K562 (cell line): Measurements from ENCODE around the gene CRYBG1. TPM values are rescaled to one million over a fixed set of nuclear protein-coding genes. Genes with fewer than 3 reads are reported as not detected.

ENCODE experiments used
- CREBBP ChIP-seq: IDR thresholded peaks from one replicate; pipeline ENCODE4 v1.6.1; 2012; ENCODE audit warnings: low read depth, mild to moderate bottlenecking, control low read depth, inconsistent platforms, low read length
- FUS ChIP-seq: fragments of 200-400 bp; formaldehyde crosslinking; optimal IDR thresholded peaks from 2 replicates; pipeline ENCODE3; 2017; ENCODE audit warnings: low read depth, low read length
- KDM2B ChIP-seq: fragments of 250-450 bp; sonication (Bioruptor Pico); IDR thresholded peaks from 2 replicates; pipeline ENCODE4 v1.8.0; 2021; ENCODE audit warnings: mild to moderate bottlenecking, moderate library complexity
- MCM5 ChIP-seq: fragments of 450-650 bp; IDR thresholded peaks from 2 replicates; pipeline ENCODE4 v1.6.1; 2016; ENCODE audit warnings: low read depth
- NRF1 ChIP-seq, 2 experiments: fragments of 450-650 bp; IDR thresholded peaks in 1 of 2; conservative IDR thresholded peaks in 1 of 2; 2 replicates each; pipeline ENCODE4 v1.6.1; 2014; ENCODE audit warnings: mild to moderate bottlenecking in 2 of 2
- SLC30A9 ChIP-seq: fragments of 250-450 bp; sonication (Bioruptor Pico); IDR thresholded peaks from 2 replicates; pipeline ENCODE4 v1.8.0; 2022; ENCODE audit warnings: mild to moderate bottlenecking, moderate library complexity
- ZBTB11 ChIP-seq, 3 experiments: fragments of 200-800 bp in 1 of 3; fragments of 250-450 bp in 1 of 3; fragments of 450-650 bp in 1 of 3; sonication (Bioruptor Pico) in 1 of 3; sonication (Bioruptor generic) in 1 of 3; formaldehyde crosslinking in 1 of 3; IDR thresholded peaks; 2 replicates each; pipeline versions ENCODE4 v1.6.1 to v1.8.0; 2016 to 2022; ENCODE audit warnings: mild to moderate bottlenecking in 2 of 3, missing genetic modification characterization in 2 of 3, missing compliant biosample characterization in 1 of 3, moderate library complexity in 1 of 3
- ZFP91 ChIP-seq: sonication (generic); formaldehyde crosslinking; IDR thresholded peaks from 2 replicates; pipeline ENCODE4 v1.8.0; 2022; ENCODE audit warnings: mild to moderate bottlenecking, missing genetic modification reagents
- ZNF778 ChIP-seq: fragments of 450-650 bp; formaldehyde crosslinking; IDR thresholded peaks from 2 replicates; pipeline ENCODE4 v1.4.0; 2020; ENCODE audit warnings: mild to moderate bottlenecking, moderate library complexity
- polyA plus RNA-seq, 8 experiments: library from polyadenylated mRNA; depleted of rRNA in 4 of 8; stranded (reverse) in 5 of 8; unstranded in 3 of 8; fragments of >200 nt; fragmentation: Nextera tagmentation in 2 of 8; fragmentation: Illumina TruSeq in 1 of 8; extraction: Ambion mirVana in 2 of 8; extraction: Trizol in 1 of 8; gene quantifications; 2 replicates each; pipeline versions ENCODE4 v1.2.1 to v1.2.3, GENCODE V29; 2011 to 2014; ENCODE audit warnings: inconsistent platforms in 1 of 8, missing spikeins in 1 of 8
- total RNA-seq, 7 experiments: library from RNA; depleted of rRNA in 6 of 7; stranded (reverse); fragments of >200 nt in 6 of 7; fragmentation: Illumina TruSeq in 2 of 7; extraction: Trizol in 2 of 7; gene quantifications; 2 replicates each; pipeline versions ENCODE4 v1.2.1 to v1.2.3, GENCODE V29; 2011 to 2021; ENCODE audit warnings: low replicate concordance in 1 of 7

The CRYBG1 gene
- total and polyA plus RNA-seq, 9 of the 15 experiments (the other 6 are each of a cell fraction or from before 2014, with no cell fraction given) = 0.07 to 0.47 (median 0.11) TPM

- TF ChIP-seq ZFP91 (CRISPR knock-in tag) = no peak
- TF ChIP-seq ZNF778 = no peak
- no peak for TF ChIP-seq NRF1 (conservative IDR thresholded peaks at IDR 0.05 in 1 of 2, IDR thresholded peaks at IDR 0.05 in 1 of 2)
- no peak for TF ChIP-seq ZBTB11 (CRISPR knock-in tag; IDR thresholded peaks at IDR 0.05)
- TF ChIP-seq FUS = no peak
- TF ChIP-seq CREBBP = no peak
- TF ChIP-seq KDM2B = no peak
- TF ChIP-seq SLC30A9 (CRISPR knock-in tag) = no peak
- TF ChIP-seq MCM5 = no peak
Observed at GRCh38 chr6:106453756-106454367, 93.3 kb downstream of the CRYBG1 start (continued).
